ENCODE measurements around the gene GPR132.
A peak's percentile ranks its signal among the peaks of the same experiment; 100 is the strongest.

Gene GPR132

GRCh38 chr14:105091054-105091516 lies 25.9 kb upstream of the GPR132 start:
- no peak overlapping the region for H3K4me3 ChIP-seq (ENCODE audit: low read length in 2 of 2)
- no peak overlapping the region for H3K9ac ChIP-seq (ENCODE audit: low read length in 2 of 2)
- peaks cover 66% of the 10 kb centered on the region for H3K4me1 ChIP-seq (ENCODE audit: control insufficient read depth, insufficient read depth, low read length)
- H3K27ac ChIP-seq (ENCODE audit: low read length), result peak overlapping the region; percentile 87
- no peaks in the 10 kb centered on the region for H3K9me3 ChIP-seq (ENCODE audit: control insufficient read depth in 2 of 2, low read length in 2 of 2)
- no peaks in the 10 kb centered on the region for H3K36me3 ChIP-seq (ENCODE audit: control insufficient read depth in 2 of 2, insufficient read depth in 2 of 2, low read length in 2 of 2)
- H3K27me3 ChIP-seq (ENCODE audit: control insufficient read depth in 1 of 2, insufficient read depth in 2 of 2, low read length in 2 of 2), result no peaks in the 10 kb centered on the region

GRCh38 chr14:105090493-105091053 lies 25.3 kb upstream of the GPR132 start:
- H3K36me3 ChIP-seq (ENCODE audit: control insufficient read depth in 2 of 2, insufficient read depth in 2 of 2, low read length in 2 of 2), result no peaks in the 10 kb centered on the region
- H3K4me1 ChIP-seq (ENCODE audit: control insufficient read depth, insufficient read depth, low read length), result peaks cover 66% of the 10 kb centered on the region
- peak overlapping the region; percentile 87 for H3K27ac ChIP-seq (ENCODE audit: low read length)
- no peak overlapping the region for H3K9ac ChIP-seq (ENCODE audit: low read length in 2 of 2)
- H3K9me3 ChIP-seq (ENCODE audit: control insufficient read depth in 2 of 2, low read length in 2 of 2), result no peaks in the 10 kb centered on the region
- H3K4me3 ChIP-seq (ENCODE audit: low read length in 2 of 2), result no peak overlapping the region
- H3K27me3 ChIP-seq (ENCODE audit: control insufficient read depth in 1 of 2, insufficient read depth in 2 of 2, low read length in 2 of 2), result no peaks in the 10 kb centered on the region

DNA sequence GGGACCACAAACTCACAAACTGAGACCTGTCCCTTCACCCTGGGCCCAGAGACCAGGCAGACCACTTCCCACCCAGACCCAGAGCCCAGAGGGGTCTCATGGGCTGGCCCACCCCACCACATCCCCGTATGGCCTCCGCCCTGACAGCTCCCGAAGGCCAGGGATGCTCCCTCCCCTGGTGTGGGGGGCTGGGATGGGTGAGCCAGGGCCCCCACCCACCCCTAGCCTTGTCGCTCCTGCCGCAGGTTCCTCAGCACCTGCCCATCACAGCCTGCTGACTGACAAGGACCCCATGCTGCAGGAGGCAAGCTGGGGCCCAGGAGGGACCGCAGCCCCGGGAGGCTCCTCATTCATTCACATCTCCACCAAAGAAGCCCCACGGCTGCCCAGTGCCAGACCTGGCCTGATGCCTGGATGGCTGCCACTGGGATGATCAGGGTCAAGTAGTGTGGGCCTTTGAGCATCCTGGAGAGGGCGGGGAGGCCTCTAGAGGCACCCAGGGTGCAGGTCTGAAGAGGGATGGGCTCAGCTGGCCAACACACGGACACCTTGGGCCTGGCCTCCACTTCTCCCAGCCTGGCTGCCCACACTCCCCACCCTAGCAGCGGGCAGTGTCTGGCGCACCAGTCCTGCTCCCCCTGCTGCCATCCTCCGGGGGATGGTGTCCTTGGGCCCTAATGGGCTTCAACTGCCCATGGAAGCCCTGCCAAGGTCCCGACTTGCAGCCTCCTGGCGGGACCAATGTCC lies 24.7 kb upstream of the GPR132 start:
- Histone ChIP-seq H3K27me3 (ENCODE audit: control insufficient read depth in 1 of 2, insufficient read depth in 2 of 2, low read length in 2 of 2) (no peaks in the 10 kb centered on the region), H3K27ac (ENCODE audit: low read length) (no peak overlapping the region), H3K9me3 (ENCODE audit: control insufficient read depth in 2 of 2, low read length in 2 of 2) (no peaks in the 10 kb centered on the region), H3K4me1 (ENCODE audit: control insufficient read depth, insufficient read depth, low read length) (peaks cover 66% of the 10 kb centered on the region), H3K9ac (ENCODE audit: low read length in 2 of 2) (no peak overlapping the region), H3K36me3 (ENCODE audit: control insufficient read depth in 2 of 2, insufficient read depth in 2 of 2, low read length in 2 of 2) (no peaks in the 10 kb centered on the region), H3K4me3 (ENCODE audit: low read length in 2 of 2) (no peak overlapping the region)

DNA sequence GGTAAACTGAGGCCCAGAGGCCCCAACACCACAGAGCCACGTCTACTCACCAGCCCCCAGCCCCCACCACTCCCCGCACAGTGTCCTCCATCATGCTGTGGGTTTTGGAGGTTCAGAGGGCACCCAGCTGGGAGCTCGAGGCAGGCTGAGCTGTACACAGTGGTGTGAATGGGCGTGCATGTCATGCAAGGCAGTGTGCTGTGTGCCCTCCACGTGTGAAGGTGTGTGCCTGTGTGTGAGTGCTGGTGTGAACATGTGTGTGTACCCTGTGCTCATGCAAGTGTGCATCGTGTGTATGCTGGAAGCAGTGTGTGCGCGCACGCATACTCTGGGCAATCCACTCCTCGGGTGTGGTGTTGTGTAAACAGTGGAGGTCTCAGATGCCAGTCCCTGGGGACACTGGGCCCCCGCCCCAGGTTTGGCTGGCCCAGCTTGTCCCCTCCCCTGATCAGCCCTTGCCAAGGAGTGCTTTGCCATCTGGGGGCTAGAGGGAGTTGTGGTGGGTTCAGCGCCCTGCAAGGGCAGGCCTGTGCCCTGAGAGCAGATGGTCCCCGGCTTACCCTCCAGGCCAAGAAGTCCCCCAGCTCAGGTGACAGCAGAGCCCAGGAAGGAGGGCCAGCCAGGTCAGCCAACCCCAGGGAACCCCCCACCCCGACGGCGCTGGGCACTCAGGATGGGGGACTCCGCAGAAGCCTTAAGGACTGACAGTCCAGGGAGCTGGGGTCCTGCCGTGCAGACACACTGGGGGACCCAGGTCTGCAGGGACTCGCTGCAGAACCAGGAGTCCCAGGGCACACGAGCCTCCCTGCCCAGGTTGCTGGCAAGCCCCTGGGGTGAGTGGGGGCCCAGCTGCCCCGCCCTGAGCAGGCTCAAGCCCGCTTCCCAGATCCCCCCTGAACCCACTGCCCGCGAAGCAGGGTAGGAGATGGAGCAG lies 23.8 kb upstream of the GPR132 start:
- Histone ChIP-seq H3K27me3 (ENCODE audit: control insufficient read depth in 1 of 2, insufficient read depth in 2 of 2, low read length in 2 of 2) (no peaks in the 10 kb centered on the region), H3K36me3 (ENCODE audit: control insufficient read depth in 2 of 2, insufficient read depth in 2 of 2, low read length in 2 of 2) (no peaks in the 10 kb centered on the region), H3K4me1 (ENCODE audit: control insufficient read depth, insufficient read depth, low read length) (peaks cover 61% of the 10 kb centered on the region), H3K27ac (ENCODE audit: low read length) (peak overlapping the region; percentile 24), H3K9me3 (ENCODE audit: control insufficient read depth in 2 of 2, low read length in 2 of 2) (no peaks in the 10 kb centered on the region), H3K4me3 (ENCODE audit: low read length in 2 of 2) (no peak overlapping the region), H3K9ac (ENCODE audit: low read length in 2 of 2) (no peak overlapping the region)

GRCh38 chr14:105087963-105088811 lies 23.0 kb upstream of the GPR132 start:
- peak overlapping the region; percentile 67 to 78 for H3K4me3 ChIP-seq (ENCODE audit: low read length in 2 of 2)
- peaks cover 57% of the 10 kb centered on the region for H3K4me1 ChIP-seq (ENCODE audit: control insufficient read depth, insufficient read depth, low read length)
- no peaks in the 10 kb centered on the region for H3K9me3 ChIP-seq (ENCODE audit: control insufficient read depth in 2 of 2, low read length in 2 of 2)
- H3K36me3 ChIP-seq (ENCODE audit: control insufficient read depth in 2 of 2, insufficient read depth in 2 of 2, low read length in 2 of 2), result no peaks in the 10 kb centered on the region
- H3K27me3 ChIP-seq (ENCODE audit: control insufficient read depth in 1 of 2, insufficient read depth in 2 of 2, low read length in 2 of 2), result no peaks in the 10 kb centered on the region
- H3K9ac ChIP-seq (ENCODE audit: low read length in 2 of 2), result peak overlapping the region in 1 of 2 donors; percentile 22
- peak overlapping the region; percentile 24 for H3K27ac ChIP-seq (ENCODE audit: low read length)

- Histone ChIP-seq H3K9ac (ENCODE audit: low read length in 2 of 2) (peak overlapping the region; percentile 42 to 53), H3K27ac (ENCODE audit: low read length) (peak overlapping the region; percentile 24), H3K27me3 (ENCODE audit: control insufficient read depth in 1 of 2, insufficient read depth in 2 of 2, low read length in 2 of 2) (no peaks in the 10 kb centered on the region), H3K9me3 (ENCODE audit: control insufficient read depth in 2 of 2, low read length in 2 of 2) (no peaks in the 10 kb centered on the region), H3K36me3 (ENCODE audit: control insufficient read depth in 2 of 2, insufficient read depth in 2 of 2, low read length in 2 of 2) (no peaks in the 10 kb centered on the region), H3K4me3 (ENCODE audit: low read length in 2 of 2) (peak overlapping the region; percentile 67 to 78), H3K4me1 (ENCODE audit: control insufficient read depth, insufficient read depth, low read length) (peaks cover 52% of the 10 kb centered on the region)
These were observed 22.2 kb upstream of the GPR132 start for GRCh38 chr14:105087308-105087962.

DNA sequence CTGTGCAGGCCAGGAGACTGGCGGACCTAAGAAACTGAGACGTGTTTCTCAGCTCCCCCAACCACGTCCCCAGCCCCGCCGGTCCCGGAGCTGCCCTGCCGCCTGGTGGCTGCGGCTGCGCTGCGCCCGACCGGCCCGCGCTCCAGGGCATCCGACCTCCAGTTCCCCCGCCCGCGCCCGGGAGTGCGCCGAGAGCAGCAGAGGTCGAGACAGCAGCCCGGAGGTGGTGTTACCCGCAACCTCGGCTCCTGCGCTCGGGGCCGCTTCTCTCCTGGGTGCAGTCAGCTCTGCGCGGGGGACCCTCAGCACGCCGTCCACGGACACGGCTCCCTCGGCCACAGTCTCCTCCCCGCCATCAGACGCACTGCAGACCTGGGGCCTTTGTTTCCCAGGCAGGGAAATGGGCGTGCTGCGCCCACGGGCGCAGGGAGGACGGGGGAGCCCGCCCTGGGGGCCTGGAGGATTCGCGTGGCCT lies 21.6 kb upstream of the GPR132 start:
- H3K27ac ChIP-seq (ENCODE audit: low read length), result no peak overlapping the region
- H3K27me3 ChIP-seq (ENCODE audit: control insufficient read depth in 1 of 2, insufficient read depth in 2 of 2, low read length in 2 of 2), result no peaks in the 10 kb centered on the region
- H3K9me3 ChIP-seq (ENCODE audit: control insufficient read depth in 2 of 2, low read length in 2 of 2), result no peaks in the 10 kb centered on the region
- H3K4me3 ChIP-seq (ENCODE audit: low read length in 2 of 2), result peak overlapping the region; percentile 67 to 78
- no peaks in the 10 kb centered on the region for H3K36me3 ChIP-seq (ENCODE audit: control insufficient read depth in 2 of 2, insufficient read depth in 2 of 2, low read length in 2 of 2)
- H3K9ac ChIP-seq (ENCODE audit: low read length in 2 of 2), result peak overlapping the region; percentile 42 to 53
- H3K4me1 ChIP-seq (ENCODE audit: control insufficient read depth, insufficient read depth, low read length), result peaks cover 46% of the 10 kb centered on the region

DNA sequence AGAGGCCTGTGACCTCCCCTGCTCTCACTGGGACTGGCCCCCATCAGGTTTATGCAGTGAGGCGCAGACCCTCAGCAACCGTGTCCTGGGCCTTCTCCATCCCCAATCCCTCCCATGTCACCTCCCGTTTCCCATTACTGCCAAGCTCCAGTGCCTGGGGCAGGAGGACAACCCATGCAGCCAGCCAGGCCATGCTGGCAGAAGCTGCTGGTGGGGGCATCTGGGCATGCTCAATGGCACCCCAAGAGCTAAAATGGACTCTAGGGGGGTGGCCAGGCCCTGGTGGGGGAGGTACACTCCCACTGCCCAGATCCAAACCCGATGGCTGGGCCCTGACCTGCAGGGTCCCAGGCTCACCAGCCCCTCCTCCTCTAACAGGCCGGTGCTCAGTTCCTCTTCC lies 20.5 kb upstream of the GPR132 start:
- Histone ChIP-seq H3K27ac (ENCODE audit: low read length) (no peak overlapping the region), H3K27me3 (ENCODE audit: control insufficient read depth in 1 of 2, insufficient read depth in 2 of 2, low read length in 2 of 2) (no peaks in the 10 kb centered on the region), H3K9ac (ENCODE audit: low read length in 2 of 2) (no peak overlapping the region), H3K4me1 (ENCODE audit: control insufficient read depth, insufficient read depth, low read length) (peaks cover 35% of the 10 kb centered on the region), H3K4me3 (ENCODE audit: low read length in 2 of 2) (no peak overlapping the region), H3K36me3 (ENCODE audit: control insufficient read depth in 2 of 2, insufficient read depth in 2 of 2, low read length in 2 of 2) (no peaks in the 10 kb centered on the region), H3K9me3 (ENCODE audit: control insufficient read depth in 2 of 2, low read length in 2 of 2) (no peaks in the 10 kb centered on the region)

GRCh38 chr14:105084741-105085571 lies 19.7 kb upstream of the GPR132 start:
- H3K4me3 ChIP-seq (ENCODE audit: low read length in 2 of 2), result no peak overlapping the region
- H3K9me3 ChIP-seq (ENCODE audit: control insufficient read depth in 2 of 2, low read length in 2 of 2), result no peaks in the 10 kb centered on the region
- no peaks in the 10 kb centered on the region for H3K36me3 ChIP-seq (ENCODE audit: control insufficient read depth in 2 of 2, insufficient read depth in 2 of 2, low read length in 2 of 2)
- H3K4me1 ChIP-seq (ENCODE audit: control insufficient read depth, insufficient read depth, low read length), result peaks cover 27% of the 10 kb centered on the region
- no peak overlapping the region for H3K9ac ChIP-seq (ENCODE audit: low read length in 2 of 2)
- H3K27me3 ChIP-seq (ENCODE audit: control insufficient read depth in 1 of 2, insufficient read depth in 2 of 2, low read length in 2 of 2), result no peaks in the 10 kb centered on the region
- H3K27ac ChIP-seq (ENCODE audit: low read length), result no peak overlapping the region

Data from stomach smooth muscle (tissue), 2 donors.